ENCODE data around the gene LINGO1. TPM values are rescaled to one million over a fixed set of nuclear protein-coding genes. Genes with fewer than 3 reads are reported as not detected.

LINGO1 gene
- total RNA-seq, 1 donor from 2014 or later, result not detected

DNA sequence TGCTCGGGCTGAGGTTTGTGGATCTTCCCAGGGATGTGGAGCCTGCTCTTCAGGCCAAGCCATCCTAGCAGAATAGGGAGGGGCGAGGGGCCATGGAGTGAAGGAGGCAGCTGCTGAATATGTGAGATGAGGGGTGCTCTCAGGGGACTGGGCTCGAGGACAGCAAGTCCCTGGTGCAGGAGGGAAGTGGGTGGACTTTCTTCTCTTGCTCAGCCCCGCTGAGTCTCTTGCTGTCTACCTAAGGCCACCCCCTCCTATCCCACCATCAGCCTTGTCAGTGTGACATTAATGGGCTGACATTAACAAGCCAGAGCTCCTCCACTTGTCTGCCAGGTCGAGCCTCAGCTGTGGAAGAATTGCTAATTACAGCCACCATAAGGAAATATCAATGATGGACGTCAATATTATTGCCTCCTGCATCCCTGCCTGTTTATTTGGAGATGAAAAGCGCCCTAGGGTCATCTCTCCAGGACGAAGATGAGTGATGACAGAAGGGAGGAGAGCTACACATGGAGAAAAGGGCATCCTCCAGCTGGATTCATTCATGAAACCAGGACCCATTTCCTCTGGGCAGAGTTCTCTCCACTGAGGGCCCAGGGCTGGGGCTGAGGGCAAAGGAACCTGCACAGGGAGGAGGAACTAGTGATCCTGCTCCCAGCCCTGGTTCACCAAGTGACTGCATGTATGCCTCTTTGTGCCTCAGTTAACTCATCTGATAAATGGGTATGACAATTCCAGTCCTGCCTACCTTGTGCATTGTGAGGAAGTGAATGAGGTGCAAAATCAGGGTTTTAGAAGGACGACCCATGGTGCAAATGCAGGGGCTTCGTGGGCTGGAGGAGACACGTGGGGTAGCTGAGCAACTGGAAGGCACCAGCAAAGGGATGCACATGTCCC is 34.9 kb upstream of the LINGO1 start:
- Mint-ChIP-seq H3K27me3 (peaks cover 20% of the 10 kb centered on the region), H3K4me3 (no peak overlapping the region), H3K36me3 (ENCODE audit: low read depth) (no peaks in the 10 kb centered on the region), H3K27ac (no peak overlapping the region), H3K9me3 (no peaks in the 10 kb centered on the region), H3K4me1 (no peaks in the 10 kb centered on the region)
- DNase-seq, result no peak
- intact Hi-C loops (cut with micrococcal nuclease), result no loop called here
- ChIA-PET POLR2A (no interaction called here), CTCF (no interaction called here)
- no peak for TF ChIP-seq CTCF (IDR thresholded peaks at IDR 0.05)
- no peak for ATAC-seq (ENCODE audit: low read depth)

DNA sequence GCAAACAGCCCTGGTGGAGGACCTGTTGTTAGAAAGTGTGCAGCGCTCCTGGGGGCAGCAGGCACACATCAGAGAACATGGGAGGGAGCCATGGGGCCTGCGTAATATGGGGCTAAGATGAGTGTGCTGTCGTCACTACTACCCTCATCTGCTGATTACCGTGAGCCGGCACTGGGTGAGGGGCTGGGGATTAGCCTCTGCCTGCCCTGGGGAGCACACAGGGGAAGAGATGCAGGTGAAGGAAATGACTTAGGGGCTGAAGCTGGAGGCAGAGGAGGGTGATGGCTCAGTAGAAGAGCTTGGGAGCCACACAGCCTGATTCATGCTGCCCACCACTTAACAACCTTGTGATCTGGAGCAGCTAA is 33.6 kb upstream of the LINGO1 start:
- intact Hi-C loops (cut with micrococcal nuclease), result no loop called here
- ChIA-PET CTCF (no interaction called here), POLR2A (no interaction called here)
- DNase-seq, result no peak
- no peak for ATAC-seq (ENCODE audit: low read depth)
- Mint-ChIP-seq H3K4me1 (no peaks in the 10 kb centered on the region), H3K27ac (no peak overlapping the region), H3K27me3 (peaks cover 22% of the 10 kb centered on the region), H3K4me3 (no peak overlapping the region), H3K9me3 (no peaks in the 10 kb centered on the region), H3K36me3 (ENCODE audit: low read depth) (no peaks in the 10 kb centered on the region)
- TF ChIP-seq CTCF (IDR thresholded peaks at IDR 0.05), result no peak

DNA sequence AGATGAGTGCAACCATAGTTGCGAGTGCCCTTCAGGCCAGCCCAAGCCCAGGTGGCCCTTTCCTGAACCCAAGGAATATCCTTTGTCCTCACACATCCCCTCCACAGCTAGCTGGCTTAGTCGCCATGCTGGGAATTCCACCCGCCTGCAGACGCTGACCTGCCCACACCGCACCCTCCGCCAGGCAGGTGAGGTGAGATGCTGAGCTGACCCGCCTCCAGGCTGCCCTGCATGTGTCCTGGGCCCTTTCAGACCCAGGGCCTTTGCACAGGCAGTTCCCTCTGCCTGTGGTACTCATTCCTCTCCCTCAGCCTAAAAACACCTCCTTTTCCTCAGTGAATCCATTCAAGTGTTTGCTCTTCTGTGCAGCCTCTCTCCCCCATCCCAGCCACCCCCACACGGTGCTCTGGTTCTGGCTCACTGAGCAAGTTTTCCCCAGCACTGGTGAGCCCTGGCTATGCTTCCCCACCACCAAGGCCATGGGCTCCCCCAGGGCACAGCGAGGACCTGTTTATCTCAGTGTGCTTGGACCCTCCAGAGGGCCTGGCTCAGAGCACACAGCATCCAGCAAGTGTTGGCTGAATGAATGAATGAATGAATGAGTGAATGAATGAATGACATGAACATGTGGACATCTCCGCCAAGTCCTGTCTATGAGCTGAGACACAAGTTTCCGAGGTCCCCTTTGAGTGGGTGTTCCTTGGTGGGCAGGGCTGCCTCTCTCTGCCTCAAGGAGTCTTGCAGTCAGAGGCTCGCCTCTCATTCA is 33.0 kb upstream of the LINGO1 start:
- Mint-ChIP-seq H3K27me3 (peaks cover 22% of the 10 kb centered on the region), H3K4me3 (no peak overlapping the region), H3K4me1 (no peaks in the 10 kb centered on the region), H3K9me3 (no peaks in the 10 kb centered on the region), H3K36me3 (ENCODE audit: low read depth) (no peaks in the 10 kb centered on the region), H3K27ac (no peak overlapping the region)
- DNase-seq (no peak), ATAC-seq (ENCODE audit: low read depth) (no peak)
- CTCF ChIA-PET, result no interaction called here
- POLR2A ChIA-PET, result no interaction called here
- TF ChIP-seq CTCF (IDR thresholded peaks at IDR 0.05), result no peak
- intact Hi-C loops (cut with micrococcal nuclease), result no loop called here

GRCh38 chr15:77664428-77664827 is 31.7 kb upstream of the LINGO1 start:
- no peak for TF ChIP-seq CTCF (IDR thresholded peaks at IDR 0.05)
- DNase-seq (no peak), ATAC-seq (ENCODE audit: low read depth) (no peak)
- Mint-ChIP-seq H3K4me3 (no peak overlapping the region), H3K4me1 (no peaks in the 10 kb centered on the region), H3K27me3 (peaks cover 17% of the 10 kb centered on the region), H3K36me3 (ENCODE audit: low read depth) (no peaks in the 10 kb centered on the region), H3K9me3 (no peaks in the 10 kb centered on the region), H3K27ac (no peak overlapping the region)
- intact Hi-C loops (cut with micrococcal nuclease), result no loop called here
- ChIA-PET POLR2A (no interaction called here), CTCF (no interaction called here)

- ChIA-PET POLR2A (no interaction called here), CTCF (no interaction called here)
- intact Hi-C loops (cut with micrococcal nuclease), result no loop called here
- H3K9me3 Mint-ChIP-seq, result no peaks in the 10 kb centered on the region
- no peak for TF ChIP-seq CTCF (IDR thresholded peaks at IDR 0.05)
- H3K4me3 Mint-ChIP-seq, result no peak overlapping the region
- DNase-seq, result no peak
- ATAC-seq (ENCODE audit: low read depth), result no peak
- H3K27me3 Mint-ChIP-seq, result peaks cover 15% of the 10 kb centered on the region
- H3K27ac Mint-ChIP-seq, result no peak overlapping the region
- H3K36me3 Mint-ChIP-seq (ENCODE audit: low read depth), result no peaks in the 10 kb centered on the region
- no peaks in the 10 kb centered on the region for H3K4me1 Mint-ChIP-seq
Observed at GRCh38 chr15:77663256-77663655, 30.5 kb upstream of the LINGO1 start.
